H9 (cell line): Measurements from ENCODE around the gene PRDM11. TPM values are rescaled to one million over a fixed set of nuclear protein-coding genes. Genes with fewer than 3 reads are reported as not detected.
A peak's percentile ranks its signal among the peaks of the same experiment; 100 is the strongest.

Experiments used
- DNase-seq: peaks from one replicate; pipeline ENCODE4 v3.0.0-alpha.2; 2017
- H2AFZ ChIP-seq: one replicate; pipeline ENCODE4 v1.6.1; 2013; ENCODE audit warnings: mild to moderate bottlenecking, low read length, control low read depth, moderate library complexity
- H2AK5ac ChIP-seq: 2 replicates; pipeline ENCODE4 v1.6.1; 2013; ENCODE audit warnings: low read length, control low read depth, mixed read lengths; ENCODE audit not compliant: insufficient read length
- H2BK120ac ChIP-seq: one replicate; pipeline ENCODE4 v1.6.1; 2013; ENCODE audit warnings: low read depth, mild to moderate bottlenecking, low read length, control low read depth, inconsistent platforms; ENCODE audit not compliant: poor library complexity, severe bottlenecking
- H2BK12ac ChIP-seq: 2 replicates; pipeline ENCODE4 v1.6.1; 2013; ENCODE audit warnings: low read length, control low read depth, mixed read lengths, low read depth; ENCODE audit not compliant: insufficient read length
- H2BK15ac ChIP-seq: 2 replicates; pipeline ENCODE4 v1.6.1; 2013; ENCODE audit warnings: low read depth, low read length, control low read depth
- H2BK20ac ChIP-seq: one replicate; pipeline ENCODE4 v1.6.1; 2013; ENCODE audit warnings: low read depth, mild to moderate bottlenecking, low read length, control low read depth, inconsistent platforms; ENCODE audit not compliant: poor library complexity, severe bottlenecking
- H2BK5ac ChIP-seq: 2 replicates; pipeline ENCODE4 v1.6.1; 2013; ENCODE audit warnings: low read length, control low read depth, mixed read lengths; ENCODE audit not compliant: insufficient read length
- H3K14ac ChIP-seq: 2 replicates; pipeline ENCODE4 v1.6.1; 2013; ENCODE audit warnings: low read length, control low read depth; ENCODE audit not compliant: insufficient read depth
- H3K18ac ChIP-seq: 2 replicates; pipeline ENCODE4 v1.6.1; 2013; ENCODE audit warnings: low read depth, mild to moderate bottlenecking, mixed read lengths, low read length, control low read depth; ENCODE audit not compliant: insufficient read length
- H3K23ac ChIP-seq: 2 replicates; pipeline ENCODE4 v1.6.1; 2013; ENCODE audit warnings: low read length, control low read depth, mixed read lengths, low read depth; ENCODE audit not compliant: insufficient read length
- H3K23me2 ChIP-seq: 2 replicates; pipeline ENCODE4 v1.6.1; 2013; ENCODE audit warnings: low read depth, mild to moderate bottlenecking, mixed read lengths, low read length, control low read depth; ENCODE audit not compliant: insufficient read length, poor library complexity, severe bottlenecking
- H3K27ac ChIP-seq: 2 replicates; pipeline ENCODE4 v1.5.1; 2013; ENCODE audit warnings: low read length, control low read depth, mixed read lengths, low read depth; ENCODE audit not compliant: insufficient read length
- H3K27me3 ChIP-seq: 2 replicates; pipeline ENCODE4 v1.6.1; 2013; ENCODE audit warnings: low read length, control low read depth, inconsistent platforms; ENCODE audit not compliant: insufficient read depth
- H3K4ac ChIP-seq: 2 replicates; pipeline ENCODE4 v1.6.1; 2013; ENCODE audit warnings: low read depth, mild to moderate bottlenecking, control low read depth, inconsistent platforms, low read length, moderate library complexity
- H3K4me1 ChIP-seq: 2 replicates; pipeline ENCODE4 v1.6.1; 2013; ENCODE audit warnings: low read length, control low read depth, inconsistent platforms; ENCODE audit not compliant: insufficient read depth
- H3K4me2 ChIP-seq: 2 replicates; pipeline ENCODE4 v1.6.1; 2013; ENCODE audit warnings: low read length, control low read depth, mixed read lengths; ENCODE audit not compliant: insufficient read length, insufficient read depth
- H3K56ac ChIP-seq: 2 replicates; pipeline ENCODE4 v1.6.1; 2013; ENCODE audit warnings: low read depth, mild to moderate bottlenecking, mixed read lengths, low read length, control low read depth; ENCODE audit not compliant: insufficient read length
- H3K79me1 ChIP-seq: 2 replicates; pipeline ENCODE4 v1.6.1; 2013; ENCODE audit warnings: low read depth, mild to moderate bottlenecking, moderate library complexity, low read length, control low read depth, inconsistent platforms; ENCODE audit not compliant: insufficient read depth, poor library complexity, severe bottlenecking
- H3K79me2 ChIP-seq: 2 replicates; pipeline ENCODE4 v1.6.1; 2013; ENCODE audit warnings: low read length, control low read depth, inconsistent platforms; ENCODE audit not compliant: insufficient read depth
- H3K9ac ChIP-seq: 2 replicates; pipeline ENCODE4 v1.6.1; 2013; ENCODE audit warnings: low read length, control low read depth, mixed read lengths; ENCODE audit not compliant: insufficient read length; ENCODE audit errors: extremely low read depth
- H3K9me3 ChIP-seq: one replicate; pipeline ENCODE4 v1.6.1; 2013; ENCODE audit warnings: low read depth, low read length, inconsistent platforms; ENCODE audit not compliant: control insufficient read depth
- H3T11ph ChIP-seq: one replicate; pipeline ENCODE4 v1.6.1; 2013; ENCODE audit warnings: mild to moderate bottlenecking, low read length, control low read depth, inconsistent platforms
- H4K20me1 ChIP-seq: one replicate; pipeline ENCODE4 v1.6.1; 2013; ENCODE audit not compliant: control insufficient read depth, insufficient read length, insufficient read depth
- H4K5ac ChIP-seq: 2 replicates; pipeline ENCODE4 v1.6.1; 2013; ENCODE audit warnings: low read depth, mild to moderate bottlenecking, mixed read lengths, low read length, control low read depth; ENCODE audit not compliant: insufficient read length
- H4K8ac ChIP-seq: replicated peaks from 2 replicates; pipeline ENCODE4 v1.6.1; 2013; ENCODE audit warnings: low read length, control low read depth, mixed read lengths, low read depth; ENCODE audit not compliant: insufficient read length
- H4K91ac ChIP-seq: 2 replicates; pipeline ENCODE4 v1.6.1; 2013; ENCODE audit warnings: low read depth, mild to moderate bottlenecking, moderate library complexity, mixed read lengths, low read length, control low read depth; ENCODE audit not compliant: insufficient read length
- H3K27ac Mint-ChIP-seq, 3 experiments: 2 replicates in 2 of 3; 3 replicates in 1 of 3; pipeline ENCODE4 v1.8.0; 2020 to 2021; ENCODE audit warnings: mixed read lengths in 3 of 3, mild to moderate bottlenecking in 1 of 3, moderate library complexity in 1 of 3
- H3K27me3 Mint-ChIP-seq: 2 replicates; pipeline ENCODE4 v1.8.0; 2021; ENCODE audit warnings: low read depth, mild to moderate bottlenecking, moderate library complexity, mixed read lengths
- H3K36me3 Mint-ChIP-seq, 3 experiments: 2 replicates in 2 of 3; 3 replicates in 1 of 3; pipeline ENCODE4 v1.8.0; 2020 to 2021; ENCODE audit warnings: low read depth in 3 of 3, mixed read lengths in 3 of 3; ENCODE audit not compliant: insufficient read depth in 1 of 3
- H3K4me1 Mint-ChIP-seq, 2 experiments: 2 replicates each; pipeline ENCODE4 v1.8.0; 2020; ENCODE audit warnings: mixed read lengths in 2 of 2
- H3K4me3 Mint-ChIP-seq, 2 experiments: 2 replicates in 1 of 2; 3 replicates in 1 of 2; pipeline ENCODE4 v1.8.0; 2020 to 2021; ENCODE audit warnings: mild to moderate bottlenecking in 2 of 2, mixed read lengths in 2 of 2, moderate library complexity in 1 of 2
- H3K9me3 Mint-ChIP-seq, 2 experiments: 2 replicates in 1 of 2; 3 replicates in 1 of 2; pipeline ENCODE4 v1.8.0; 2020; ENCODE audit warnings: mild to moderate bottlenecking in 2 of 2, mixed read lengths in 2 of 2, moderate library complexity in 1 of 2
- CTCF ChIP-seq: fragments of 200-600 bp; sonication (generic); conservative IDR thresholded peaks from 3 replicates; pipeline ENCODE4 v1.8.0; 2021; ENCODE audit warnings: antibody characterized with exemption, mild to moderate bottlenecking
- WGBS: extraction: QIAGEN DNeasy Blood & Tissue Kit; methylation state at CpG from one replicate; pipeline ENCODE4 v1.1.7; 2013; ENCODE audit warnings: missing lambda C conversion rate, low lambda C conversion rate, mixed read lengths; ENCODE audit not compliant: insufficient read length; ENCODE audit errors: extremely low coverage; 5-methylcytosine and 5-hydroxymethylcytosine counted together
- total RNA-seq: library from RNA; stranded (reverse); gene quantifications from 2 replicates; pipeline ENCODE4 v1.2.1, GENCODE V29; 2021

The PRDM11 gene
- total RNA-seq, 1 experiment from 2014 or later: 11.5 TPM

- peak; percentile 6 for DNase-seq
- H4K5ac ChIP-seq: no peak overlapping the region
- peak overlapping the region; percentile 12 for H3K9ac ChIP-seq
- peaks cover 13% of the 10 kb centered on the region for H3K23me2 ChIP-seq
- H3K79me2 ChIP-seq: no peaks in the 10 kb centered on the region; the same call in 1 of the 2 replicates
- H2BK20ac ChIP-seq: no peak overlapping the region
- H3K27me3 Mint-ChIP-seq: peaks cover 37% of the 10 kb centered on the region
- H2BK120ac ChIP-seq: no peak overlapping the region
- peak overlapping the region in 2 of 3 experiments; percentile 34 to 86; a peak in 3 of 7 replicates for H3K27ac Mint-ChIP-seq
- H3K27me3 ChIP-seq: no peaks in the 10 kb centered on the region; the same call in 1 of the 2 replicates
- H2BK15ac ChIP-seq: no peak overlapping the region
- no peak overlapping the region for H2AFZ ChIP-seq
- no peak overlapping the region for H3K18ac ChIP-seq
- H3K4me2 ChIP-seq: peak overlapping the region; percentile 81
- no CpG with 5 or more reads among the region's 12 CpGs for WGBS
- H2AK5ac ChIP-seq: no peak overlapping the region
- no peak overlapping the region for H3K56ac ChIP-seq
- peaks cover 7 to 14% (median 11%) of the 10 kb centered on the region in 3 experiments; a peak in 5 of 7 replicates for H3K36me3 Mint-ChIP-seq
- no peak overlapping the region for H4K91ac ChIP-seq
- no peaks in the 10 kb centered on the region for H3K9me3 ChIP-seq
- H2BK5ac ChIP-seq: no peak overlapping the region
- H3K9me3 Mint-ChIP-seq: peaks cover 3 to 7% of the 10 kb centered on the region in 2 experiments; a peak in 3 of 5 replicates
- H3K4me3 Mint-ChIP-seq: peak overlapping the region; percentile 78 to 91
- H3K4me1 ChIP-seq: peaks cover 6% of the 10 kb centered on the region; the same call in 1 of the 2 replicates
- peaks cover 17 to 20% of the 10 kb centered on the region in 2 experiments for H3K4me1 Mint-ChIP-seq
- peak overlapping the region; percentile 62; the same call in 1 of the 2 replicates for H3K14ac ChIP-seq
- H4K8ac ChIP-seq: no peak overlapping the region
- no peak overlapping the region for H3K27ac ChIP-seq
- H3K23ac ChIP-seq: no peak overlapping the region
- no peak overlapping the region for H3K4ac ChIP-seq
- TF ChIP-seq CTCF: no peak
- no peak overlapping the region for H3T11ph ChIP-seq
- H3K79me1 ChIP-seq: peaks cover 7% of the 10 kb centered on the region
- H4K20me1 ChIP-seq: no peaks in the 10 kb centered on the region
- no peak overlapping the region for H2BK12ac ChIP-seq
Measured at GRCh38 chr11:45147891-45148675, 1.6 kb downstream of the PRDM11 start.
